A549 treated with GW870086 at 1 μM for 4 hours (cell line): Measurements from ENCODE around the gene LMBRD2. TPM values are rescaled to one million over a fixed set of nuclear protein-coding genes. Genes with fewer than 3 reads are reported as not detected.

Source experiments
- total RNA-seq: library from RNA; stranded (reverse); fragments of 200-300 nt; extraction: Qiagen RNA extraction; gene quantifications from 5 replicates; pipeline ENCODE4 v1.2.3, GENCODE V29; 2022; ENCODE audit warnings: low read depth

LMBRD2 gene
- 0.75 to 2.3 TPM (median 1.3 TPM) in 5 replicates for total RNA-seq

DNA sequence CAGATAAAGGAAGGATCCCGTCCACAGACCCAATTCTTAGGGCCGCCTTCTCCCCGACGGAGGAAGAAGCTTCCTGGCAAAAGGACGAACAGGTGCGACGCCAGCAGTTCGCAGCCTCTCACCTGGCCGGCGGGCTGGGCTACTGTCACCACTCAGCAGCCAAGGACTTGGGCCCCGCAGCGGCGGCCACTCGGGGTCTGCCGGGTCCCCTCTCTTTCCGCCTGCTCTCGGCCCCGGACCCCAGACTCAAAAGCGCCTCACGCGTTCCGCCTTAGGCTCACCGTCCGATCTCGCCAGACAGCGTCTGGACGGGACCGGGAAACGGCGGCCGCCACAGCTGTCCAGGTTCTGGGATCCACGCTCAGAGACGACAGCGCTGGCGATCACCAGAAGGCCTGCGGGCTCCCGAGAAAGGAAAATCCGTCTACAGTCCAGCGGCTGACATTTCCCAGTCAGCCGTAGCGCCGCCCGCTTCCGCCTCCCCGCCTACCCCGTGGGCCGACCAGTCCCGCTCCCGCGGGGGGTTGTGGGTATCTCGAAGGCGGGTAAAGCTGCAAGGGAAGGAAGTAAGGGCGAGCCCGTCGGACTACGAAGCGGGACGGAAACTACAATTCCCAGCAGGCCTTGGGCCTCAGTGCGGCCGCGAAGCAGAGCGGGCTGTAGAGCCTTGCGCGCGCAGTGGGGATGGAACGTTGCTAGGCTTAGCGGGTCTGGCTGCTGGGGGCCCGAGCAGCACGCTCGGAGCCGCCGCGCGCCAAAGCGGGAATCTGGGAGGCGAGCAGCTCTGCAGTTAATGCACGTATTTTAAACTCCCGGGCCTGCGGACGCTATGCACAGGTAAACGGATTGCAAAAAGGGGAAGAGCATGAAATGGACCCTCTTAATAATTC lies at the start of gene LMBRD2, which contains the start of gene SKP2:
LMBRD2 (minus strand) TSS at position 454 of the 890 bp plus-strand sequence. CDS start 8,538 bp downstream, outside the sequence.
SKP2 (plus strand) TSS at position 678 of the 890 bp plus-strand sequence; CDS start at position 830, 152 bp downstream.

DNA sequence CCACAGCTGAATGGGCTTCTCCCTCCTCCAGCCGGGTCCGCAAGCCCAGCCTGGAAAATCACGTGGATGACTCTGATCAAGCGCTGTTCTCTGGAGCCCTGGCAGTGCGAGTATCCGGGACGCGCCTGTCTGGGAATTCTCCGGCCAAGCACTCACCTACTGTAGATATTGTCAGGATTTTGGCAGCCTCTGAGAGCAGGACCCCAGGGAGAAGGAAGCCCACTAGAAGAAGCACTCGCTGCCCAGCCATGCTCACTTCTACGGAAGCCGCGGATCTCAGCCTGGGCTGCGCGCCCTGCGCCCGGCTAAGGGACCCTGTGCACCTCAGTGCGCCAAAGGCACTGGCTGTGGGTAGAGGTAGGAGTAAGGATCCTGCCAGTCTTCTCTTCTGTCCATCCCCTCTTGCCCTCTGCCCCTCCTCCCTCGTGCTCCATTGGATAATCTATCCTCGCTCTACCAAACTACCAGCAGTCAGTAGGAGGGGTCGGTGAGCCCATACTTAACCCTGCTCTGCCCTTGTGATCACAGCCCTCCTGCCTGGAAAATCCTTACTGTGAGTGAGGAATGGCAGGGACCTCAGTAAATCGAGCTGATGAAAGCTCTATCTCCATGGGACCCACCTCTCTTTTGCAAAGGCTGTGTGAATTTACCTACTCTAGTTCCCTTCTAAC lies 85.0 kb downstream of the LMBRD2 start, which contains the start of gene UGT3A2:
UGT3A2 (minus strand) TSS at position 343 of the 671 bp plus-strand sequence; CDS start at position 250, 93 bp downstream.

Other genes starting within 250 kb of the LMBRD2 start
- not detected in 5 replicates for gene CAPSL, start 213.3 kb downstream of the LMBRD2 start, total RNA-seq
- not detected in 5 replicates for gene UGT3A1, start 160.5 kb downstream of the LMBRD2 start, total RNA-seq
- not detected in 5 replicates for gene UGT3A2, start 85.0 kb downstream of the LMBRD2 start, total RNA-seq
- 17.2 to 24.5 TPM (median 20.1 TPM) in 5 replicates for gene SKP2, start 224 bp upstream of the LMBRD2 start, total RNA-seq
- 8.4 to 11.9 TPM (median 11.0 TPM) in 5 replicates for gene NADK2, start 90.0 kb upstream of the LMBRD2 start, total RNA-seq
- not detected in 5 replicates for gene RANBP3L, start 150.0 kb upstream of the LMBRD2 start, total RNA-seq